GM21423 (cell line): ENCODE results near the gene RSPH9.

ENCODE experiments used
- ATAC-seq: cut with Tn5 transposase; IDR thresholded peaks from one replicate; pipeline ENCODE4 v1.9.1; 2021; ENCODE audit warnings: mild to moderate bottlenecking, moderate library complexity; ENCODE audit not compliant: unreplicated experiment

The RSPH9 gene

DNA sequence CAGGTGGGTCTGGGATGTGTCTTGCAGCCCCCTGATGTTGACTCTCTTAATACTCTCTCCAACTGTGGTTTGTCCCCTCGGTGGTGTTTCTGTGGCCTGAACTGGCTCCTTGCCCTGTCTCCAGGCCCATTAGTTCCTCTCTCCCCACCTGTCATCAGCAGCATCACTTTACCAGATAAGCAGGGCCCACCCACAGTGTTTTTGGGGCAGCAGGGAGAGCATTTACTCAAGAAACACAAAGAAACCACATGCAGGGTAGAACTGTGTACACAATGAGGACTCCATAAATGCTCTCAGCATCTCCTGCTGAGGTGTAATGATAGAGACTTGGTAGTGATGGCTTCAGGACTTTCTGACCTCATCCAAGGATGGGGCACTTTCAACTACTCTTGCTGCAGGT lies 62.9 kb downstream of the RSPH9 start:
- no peak for ATAC-seq

DNA sequence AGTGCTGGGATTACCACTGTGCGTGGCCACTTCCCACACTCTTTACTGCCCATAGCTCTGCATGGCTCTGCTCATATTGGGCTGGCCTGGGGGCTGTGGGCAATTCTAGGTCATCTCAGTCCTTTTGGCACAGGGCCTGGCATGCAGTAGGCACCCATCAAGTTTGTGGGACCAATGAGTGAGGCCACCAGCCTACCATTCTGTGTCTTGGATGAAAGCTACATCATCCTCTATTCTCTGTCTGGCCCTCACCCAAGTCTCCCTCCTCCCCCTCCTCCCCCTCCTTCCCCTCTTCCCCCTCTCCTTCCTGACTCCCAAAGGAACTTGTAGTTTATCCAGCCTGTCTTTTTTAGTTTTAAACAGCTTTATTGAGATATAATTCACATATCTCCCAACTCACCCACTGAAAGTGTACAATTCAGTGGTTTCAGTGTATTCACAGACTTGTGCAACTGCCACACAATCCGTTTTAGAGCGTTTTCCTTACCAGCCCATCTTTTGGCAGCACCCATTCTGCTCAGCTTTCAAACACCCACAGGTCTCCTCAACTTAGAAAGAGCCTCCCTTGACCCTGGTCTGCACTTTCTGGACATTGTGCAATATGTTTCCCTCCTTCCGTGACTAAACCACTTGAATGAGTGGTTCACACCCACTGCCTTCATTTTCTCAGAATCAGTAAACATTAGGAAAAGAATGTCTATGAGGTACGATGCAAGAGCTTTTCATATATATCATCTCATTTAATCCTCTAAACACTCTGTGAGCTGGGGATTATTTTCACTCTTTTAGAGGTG lies 64.2 kb downstream of the RSPH9 start:
- ATAC-seq: no peak

DNA sequence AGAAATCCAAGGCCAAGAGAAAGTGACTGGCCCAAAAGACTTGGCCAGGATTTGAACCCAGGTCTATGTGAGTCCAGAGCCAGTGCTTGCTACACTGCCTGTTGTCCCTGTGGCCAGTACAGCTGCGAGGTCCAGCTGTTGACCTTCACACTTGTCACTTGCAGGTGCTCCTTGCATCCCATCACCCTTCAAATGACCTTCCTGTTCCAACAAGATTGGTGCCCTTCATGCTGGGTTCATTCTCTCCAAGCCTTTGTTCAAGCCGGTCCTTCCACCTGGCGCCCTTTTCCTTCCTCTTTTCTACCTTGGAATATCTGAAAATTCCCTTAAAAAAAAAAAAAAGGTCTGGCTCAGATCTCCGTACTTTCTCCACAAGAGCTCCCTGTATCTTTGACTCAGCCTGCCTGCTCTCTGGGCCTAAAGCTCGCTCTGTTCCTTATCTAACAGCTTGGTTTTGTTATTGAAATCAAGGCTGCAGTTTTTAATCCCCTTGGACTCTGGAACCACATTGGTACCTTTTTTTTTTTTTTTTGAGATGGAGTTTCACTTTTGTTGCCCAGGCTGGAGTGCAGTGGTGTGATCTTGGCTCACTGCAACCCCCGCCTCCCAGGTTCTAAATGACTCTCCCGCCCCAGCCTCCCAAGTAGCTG lies 64.9 kb downstream of the RSPH9 start:
- no peak for ATAC-seq

DNA sequence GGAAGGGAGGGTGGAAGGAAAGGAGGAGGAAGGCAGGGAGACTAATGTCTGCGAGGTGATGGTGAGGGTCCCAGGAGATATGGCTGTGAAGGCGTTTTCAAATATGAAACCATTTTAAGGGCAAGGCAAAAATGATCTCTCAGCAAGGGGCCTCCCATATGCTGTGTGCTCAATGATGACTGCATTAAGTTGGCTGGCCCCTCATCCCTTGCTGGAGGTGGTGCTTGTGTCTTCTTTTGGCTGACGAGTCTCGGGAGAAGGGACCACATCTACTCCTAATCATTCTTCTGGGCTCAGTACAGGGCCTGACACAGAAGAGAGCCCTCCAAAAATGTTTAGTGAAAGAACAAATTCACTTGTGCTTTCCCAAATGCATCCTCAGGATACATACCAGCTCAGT lies 65.7 kb downstream of the RSPH9 start:
- no peak for ATAC-seq

DNA sequence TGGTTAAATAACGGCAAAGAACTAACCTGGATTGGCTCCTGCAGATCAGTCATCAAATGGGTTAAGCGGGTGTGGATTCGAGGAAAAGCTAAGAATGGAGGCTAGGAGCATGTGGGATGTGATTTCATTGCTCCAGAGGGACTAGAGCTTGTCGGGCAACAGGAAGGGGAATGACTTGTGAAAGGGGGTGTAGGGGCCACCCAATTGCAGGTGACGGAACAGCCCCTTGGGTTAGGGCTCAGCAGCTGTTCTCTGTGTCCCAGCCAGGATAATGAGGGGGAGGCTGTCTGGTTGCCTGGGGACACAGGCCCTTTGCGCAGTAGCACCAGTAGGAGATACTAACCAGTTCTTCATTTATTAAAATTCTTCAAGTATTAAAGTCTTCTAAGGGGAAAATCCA lies 67.7 kb downstream of the RSPH9 start:
- no peak for ATAC-seq

DNA sequence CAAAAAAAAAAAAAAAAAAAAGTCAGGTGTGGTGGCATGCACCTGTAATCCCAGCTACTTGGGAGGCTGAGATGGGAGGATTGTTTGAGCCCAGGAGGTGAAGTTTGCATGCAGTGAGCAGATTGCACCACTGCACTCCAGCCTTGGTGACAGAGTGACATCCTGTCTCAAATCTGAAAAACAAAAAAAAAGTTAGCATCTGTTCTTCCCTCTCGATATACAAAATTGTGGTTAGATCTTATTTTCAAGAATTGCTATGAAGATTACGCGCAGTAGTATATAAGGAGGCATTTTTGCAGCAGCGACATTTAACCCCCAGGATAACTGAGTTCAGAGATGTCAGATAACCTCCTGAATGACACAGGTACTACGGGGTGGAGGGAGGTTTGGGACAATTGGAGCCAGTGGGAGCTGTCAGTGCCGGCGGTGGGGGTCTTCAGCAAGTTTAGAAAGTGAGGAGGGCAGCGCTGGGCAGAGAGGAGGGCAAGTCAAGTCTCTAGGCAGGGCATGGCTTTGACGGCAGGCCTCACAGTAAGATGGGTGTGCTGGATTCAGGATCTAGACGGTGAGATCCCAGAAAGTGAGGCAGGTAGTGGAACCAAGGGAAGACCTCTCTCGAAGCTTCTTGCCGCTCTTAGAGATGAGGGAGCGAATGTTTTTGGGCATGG lies 68.9 kb downstream of the RSPH9 start:
- no peak for ATAC-seq

DNA sequence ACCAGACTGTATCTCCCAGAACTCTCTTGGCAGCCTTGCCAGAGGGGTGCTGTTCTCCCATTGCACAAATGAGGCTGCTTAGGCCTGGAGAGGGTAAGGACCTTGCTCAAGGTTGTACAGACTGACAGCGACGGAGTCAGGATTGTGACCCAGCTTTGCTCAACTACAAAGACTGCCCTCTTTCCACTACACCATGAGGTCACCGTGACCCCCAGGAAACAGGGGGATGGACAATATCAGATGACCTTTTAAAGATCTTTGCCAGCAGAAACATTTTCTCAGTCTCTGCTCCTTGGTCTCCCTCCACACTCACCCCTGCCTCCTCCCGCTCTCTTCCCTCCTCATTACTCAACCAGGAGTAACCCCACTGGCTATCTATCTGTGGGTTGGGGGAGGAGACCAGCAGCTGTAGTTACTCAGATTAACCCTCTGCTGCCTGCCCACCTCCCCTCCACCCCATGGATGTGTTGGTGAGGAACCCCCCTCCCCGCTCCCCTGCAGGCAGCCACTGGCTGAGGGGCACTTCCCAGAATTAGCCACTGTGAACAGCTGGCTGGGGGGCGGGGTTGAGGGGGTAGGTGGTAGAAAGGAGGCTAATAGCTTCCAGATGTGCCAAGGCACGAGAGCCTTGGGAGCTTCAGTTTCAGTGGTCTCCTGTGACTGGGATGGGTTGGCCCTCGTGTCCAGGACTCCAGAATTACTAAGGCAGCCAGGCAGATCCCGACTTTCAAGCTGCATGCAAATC lies 69.6 kb downstream of the RSPH9 start:
- ATAC-seq: no peak

DNA sequence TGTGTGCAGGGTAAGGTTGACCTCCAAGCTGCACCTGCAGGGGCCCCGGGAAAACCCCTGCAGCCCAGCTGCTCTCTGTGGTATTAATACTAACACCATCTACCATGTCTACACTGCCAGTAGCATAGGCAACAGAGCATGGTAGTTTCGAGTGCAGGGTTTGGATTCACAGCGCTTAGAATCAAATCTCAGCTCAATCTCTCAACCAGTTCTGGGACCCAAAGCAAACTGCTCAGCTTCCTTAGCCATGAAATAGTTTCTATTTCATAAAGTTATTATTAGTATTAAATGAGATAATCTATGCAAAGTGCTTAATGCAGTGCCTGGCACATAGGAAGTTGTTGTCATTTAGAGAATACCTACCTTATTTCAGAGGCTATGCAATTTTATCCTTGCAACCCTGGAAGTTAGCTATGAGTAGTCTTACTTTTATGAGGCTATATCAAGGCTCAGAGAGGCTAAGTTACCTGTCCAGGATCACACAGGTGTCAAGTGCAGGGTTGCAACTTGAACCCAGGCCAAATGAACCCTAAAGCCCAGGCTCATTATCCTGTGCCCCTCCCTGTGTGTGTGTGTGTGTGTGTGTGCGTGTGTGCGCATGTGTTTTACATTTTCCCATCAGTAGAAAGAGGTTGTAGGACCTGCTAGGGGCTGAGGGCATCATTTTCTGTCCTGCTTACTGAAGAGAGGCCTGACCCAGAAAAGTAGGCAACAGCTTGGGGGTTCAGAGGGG lies 70.4 kb downstream of the RSPH9 start:
- ATAC-seq: peak; percentile 85

DNA sequence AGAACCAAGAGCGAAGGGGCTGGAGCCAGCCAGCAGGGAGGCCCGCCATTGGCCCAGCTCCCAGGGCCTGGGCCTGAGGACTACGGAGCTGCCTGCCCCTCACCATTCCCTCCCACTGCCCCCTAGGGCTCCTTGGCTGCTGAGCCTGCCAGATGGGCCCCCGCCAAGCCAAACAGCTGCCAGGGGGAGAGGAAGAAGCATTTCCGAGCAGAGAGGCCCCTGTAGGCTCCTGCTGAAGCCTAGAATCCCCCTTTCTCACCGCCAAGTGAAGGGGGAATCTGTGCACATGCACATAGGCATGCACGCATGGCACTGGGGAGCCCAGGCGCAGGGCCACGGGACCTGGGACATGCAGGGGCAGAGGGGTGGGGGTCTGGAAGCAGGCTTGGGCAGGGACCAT lies 71.3 kb downstream of the RSPH9 start:
- no peak for ATAC-seq

DNA sequence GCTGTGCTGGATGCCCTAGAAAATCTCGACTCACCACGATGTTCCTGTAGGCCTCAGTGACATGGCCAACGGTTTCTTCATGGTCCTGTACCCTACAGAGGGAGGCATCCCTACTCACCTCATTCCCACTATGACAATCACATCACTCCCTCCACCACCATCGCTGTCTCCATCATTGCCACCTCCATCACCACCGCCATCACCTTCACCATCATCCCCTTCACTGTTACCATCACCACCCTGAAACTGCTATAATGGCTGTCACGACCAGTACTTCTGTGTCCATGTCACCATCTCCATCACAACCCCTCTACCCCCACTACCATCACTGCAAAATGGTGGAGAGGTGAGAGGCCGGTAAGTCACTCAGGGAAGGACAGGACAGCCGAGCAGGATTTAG lies 72.6 kb downstream of the RSPH9 start:
- no peak for ATAC-seq

DNA sequence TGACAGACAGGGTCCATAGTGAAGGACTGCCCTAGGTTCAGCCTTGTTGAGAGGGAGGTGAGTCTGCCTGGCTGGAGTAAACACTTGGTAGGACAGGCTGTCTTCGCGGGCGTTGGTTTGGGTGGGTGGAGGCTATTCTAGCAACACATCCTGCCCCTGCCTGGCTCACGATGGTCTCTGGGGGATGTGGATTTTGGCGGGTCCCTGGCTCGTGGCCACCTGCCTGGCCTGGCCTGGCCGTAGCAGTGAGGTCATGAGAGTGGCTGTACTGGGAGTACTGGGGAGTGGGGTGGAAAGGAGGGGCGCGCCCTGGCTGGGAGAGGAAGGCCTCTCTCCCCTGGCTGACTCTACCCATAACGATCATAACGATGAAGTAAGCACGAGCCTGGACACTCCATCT lies 73.0 kb downstream of the RSPH9 start:
- ATAC-seq: no peak

DNA sequence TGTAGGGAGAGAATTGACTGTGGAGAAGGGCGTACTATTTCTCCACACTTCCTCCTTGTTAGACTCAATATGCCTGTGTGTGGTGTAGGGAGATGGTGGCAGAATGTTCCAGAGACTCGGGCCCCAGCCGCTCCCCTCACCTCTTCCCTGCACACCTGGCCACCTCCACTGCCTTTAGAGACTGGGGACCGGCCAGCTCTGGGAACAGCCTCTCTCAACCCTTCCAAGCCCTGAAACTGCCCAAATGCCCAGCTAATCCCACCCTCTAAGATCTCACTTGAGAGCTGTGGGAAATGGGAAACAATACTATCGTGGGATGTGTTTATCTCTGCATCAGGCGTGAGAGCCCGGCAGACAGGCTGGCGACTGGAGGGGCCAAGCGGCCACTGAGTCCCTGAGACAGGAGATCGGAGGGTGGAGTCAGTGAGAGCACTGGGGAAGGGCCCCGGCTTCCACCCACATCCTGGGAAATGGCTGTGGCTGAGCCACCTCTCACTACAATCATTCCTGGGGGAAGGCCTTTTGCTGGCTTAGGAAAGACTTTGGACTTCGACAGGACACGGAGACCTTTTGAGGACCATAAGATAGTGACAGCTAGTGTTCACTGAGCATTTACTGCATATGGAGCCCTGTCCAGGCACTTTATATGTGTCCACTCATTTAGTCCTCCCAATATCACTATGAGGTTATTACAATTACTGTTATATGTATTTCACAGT lies 73.7 kb downstream of the RSPH9 start:
- no peak for ATAC-seq

DNA sequence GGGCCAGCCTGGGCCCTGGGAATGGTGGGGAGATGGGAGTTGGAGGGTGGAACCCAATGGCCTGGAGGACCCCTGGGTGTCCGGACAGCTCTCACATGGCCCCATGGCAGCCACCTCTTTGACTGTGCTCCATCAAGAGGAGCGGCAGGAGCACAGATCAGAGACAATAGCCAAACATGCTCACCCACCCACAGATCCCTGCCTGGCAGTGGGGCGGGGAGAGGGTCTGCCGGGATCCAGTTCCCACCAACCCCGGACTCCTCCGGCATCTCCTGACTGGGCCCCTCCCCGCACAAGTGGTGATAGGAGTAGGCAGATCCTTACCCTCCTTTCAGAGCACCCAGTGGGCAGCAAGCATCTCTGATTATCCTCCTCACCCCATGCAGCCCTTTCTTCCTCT lies 74.7 kb downstream of the RSPH9 start:
- no peak for ATAC-seq

DNA sequence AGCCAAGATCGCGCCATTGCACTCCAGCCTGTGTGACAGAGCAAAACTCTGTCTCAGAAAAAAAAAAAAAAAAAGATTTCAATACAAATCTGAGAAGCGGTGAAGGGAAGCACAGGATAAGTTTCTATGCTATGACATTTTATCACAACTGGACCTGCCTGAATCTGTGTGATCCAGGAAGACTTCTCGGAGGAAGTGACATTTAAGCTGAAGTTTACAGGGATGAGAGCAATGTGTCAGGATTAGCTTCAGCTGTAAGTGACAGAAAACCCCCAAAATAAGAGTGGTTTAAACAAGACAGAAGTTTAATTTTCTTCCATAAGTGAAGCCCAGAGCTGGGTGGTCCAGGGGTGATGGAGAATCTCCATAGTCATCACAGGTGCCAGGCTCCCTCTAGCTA lies 76.2 kb downstream of the RSPH9 start:
- no peak for ATAC-seq
